GM18508 (cell line): ENCODE results near the gene CYP3A5.
"Not testable (repeated sequence)": the region's sequence is repeated elsewhere in the genome, so short reads cannot be mapped to it uniquely, and the experiment has no call there.

ENCODE experiments used
- ATAC-seq: cut with Tn5 transposase; IDR thresholded peaks from one replicate; pipeline ENCODE4 v1.9.1; 2021; ENCODE audit warnings: moderate number of reproducible peaks; ENCODE audit not compliant: insufficient read depth, unreplicated experiment

CYP3A5 gene

DNA sequence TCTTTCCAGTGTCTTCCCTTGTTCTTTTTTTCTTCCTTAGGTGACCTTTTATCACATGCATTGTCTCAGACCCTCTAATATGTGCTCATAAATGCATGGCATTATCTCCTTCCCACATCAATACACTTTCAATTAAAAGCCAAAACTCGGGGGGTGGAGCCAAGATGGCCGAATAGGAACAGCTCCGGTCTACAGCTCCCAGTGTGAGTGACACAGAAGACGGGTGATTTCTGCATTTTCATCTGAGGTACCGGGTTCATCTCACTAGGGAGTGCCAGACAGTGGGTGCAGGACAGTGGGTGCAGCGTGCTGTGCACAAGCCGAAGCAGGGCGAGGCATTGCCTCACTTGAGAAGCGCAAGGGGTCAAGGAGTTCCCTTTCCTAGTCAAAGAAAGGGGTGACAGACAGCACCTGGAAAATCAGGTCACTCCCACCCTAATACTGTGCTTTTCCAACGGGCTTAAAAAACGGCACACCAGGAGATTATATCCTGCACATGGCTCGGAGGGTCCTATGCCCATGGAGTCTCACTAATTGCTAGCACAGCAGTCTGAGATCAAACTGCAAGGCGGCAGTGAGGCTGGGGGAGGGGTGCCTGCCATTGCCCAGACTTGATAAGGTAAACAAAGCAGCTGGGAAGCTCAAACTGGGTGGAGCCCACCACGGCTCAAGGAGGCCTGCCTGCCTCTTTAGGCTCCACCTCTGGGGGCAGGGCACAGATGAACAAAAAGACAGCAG lies 6.2 kb upstream of the CYP3A5 start:
- ATAC-seq = not testable (repeated sequence)

DNA sequence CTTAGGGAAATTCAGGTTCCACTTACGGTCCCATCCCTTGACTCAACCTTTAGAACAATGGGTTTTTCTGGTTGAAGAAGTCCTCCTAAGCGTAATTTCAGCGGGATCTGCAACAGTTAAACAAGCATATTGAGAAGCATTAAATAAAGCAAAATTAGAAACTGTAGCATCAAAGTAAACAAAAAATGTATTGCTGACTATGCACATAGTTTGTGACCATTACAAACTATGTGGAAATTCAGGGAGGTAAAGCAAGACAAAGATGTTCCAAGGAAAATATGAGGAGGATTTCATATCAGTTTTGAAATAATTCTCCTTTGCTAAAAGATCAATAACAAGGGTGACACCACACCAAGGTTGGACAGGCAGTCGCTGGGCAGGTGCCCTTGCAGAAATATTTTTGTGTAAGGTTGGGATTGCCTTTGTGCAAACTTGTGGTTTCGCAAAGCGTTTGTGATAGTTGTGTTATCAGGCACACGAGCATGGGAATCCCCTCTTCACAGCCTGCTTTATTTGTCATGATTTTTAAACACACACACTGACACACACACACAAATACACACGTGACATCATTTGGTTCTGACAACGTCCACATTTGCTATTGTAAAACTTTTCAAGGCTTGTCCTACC lies 5.4 kb upstream of the CYP3A5 start:
- ATAC-seq = no peak

DNA sequence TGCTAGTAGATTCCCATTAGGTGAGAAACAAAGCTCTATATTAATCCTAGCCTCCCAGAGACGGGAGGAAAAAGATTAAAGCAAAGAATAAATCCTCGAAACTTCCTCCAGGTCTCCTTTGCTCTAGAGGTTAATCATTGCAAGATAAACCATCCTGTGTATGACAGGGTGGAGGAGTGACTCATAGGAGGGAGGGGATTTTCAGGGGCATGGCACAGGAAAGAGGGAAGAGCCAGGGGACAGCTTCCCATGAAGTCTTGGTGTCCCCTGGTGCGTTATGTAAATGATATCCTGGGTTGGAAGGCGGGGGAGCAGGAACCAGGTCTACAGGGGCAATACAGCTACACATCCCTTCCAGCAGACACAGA lies 780 bp downstream of the CYP3A5 start:
- no peak for ATAC-seq

DNA sequence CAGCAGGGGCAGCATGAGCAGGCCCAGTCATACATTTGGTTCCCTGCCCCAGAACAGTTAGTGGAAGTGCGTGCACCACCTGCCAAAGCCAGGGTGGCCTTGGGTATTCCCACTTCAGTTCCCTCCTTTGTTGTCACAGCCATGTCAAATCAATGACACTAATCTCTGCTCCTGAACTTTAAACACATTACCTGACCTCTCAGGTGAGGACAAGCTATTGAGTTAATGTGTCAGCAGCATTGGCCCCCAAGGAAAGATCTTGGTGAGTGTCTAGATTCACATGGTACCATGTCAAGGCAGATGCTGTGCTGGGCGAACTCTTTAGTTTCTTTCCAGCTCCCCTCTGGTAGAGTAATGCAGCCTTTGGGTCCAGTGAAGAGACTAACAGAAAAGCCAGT lies 2.1 kb downstream of the CYP3A5 start:
- no peak for ATAC-seq

DNA sequence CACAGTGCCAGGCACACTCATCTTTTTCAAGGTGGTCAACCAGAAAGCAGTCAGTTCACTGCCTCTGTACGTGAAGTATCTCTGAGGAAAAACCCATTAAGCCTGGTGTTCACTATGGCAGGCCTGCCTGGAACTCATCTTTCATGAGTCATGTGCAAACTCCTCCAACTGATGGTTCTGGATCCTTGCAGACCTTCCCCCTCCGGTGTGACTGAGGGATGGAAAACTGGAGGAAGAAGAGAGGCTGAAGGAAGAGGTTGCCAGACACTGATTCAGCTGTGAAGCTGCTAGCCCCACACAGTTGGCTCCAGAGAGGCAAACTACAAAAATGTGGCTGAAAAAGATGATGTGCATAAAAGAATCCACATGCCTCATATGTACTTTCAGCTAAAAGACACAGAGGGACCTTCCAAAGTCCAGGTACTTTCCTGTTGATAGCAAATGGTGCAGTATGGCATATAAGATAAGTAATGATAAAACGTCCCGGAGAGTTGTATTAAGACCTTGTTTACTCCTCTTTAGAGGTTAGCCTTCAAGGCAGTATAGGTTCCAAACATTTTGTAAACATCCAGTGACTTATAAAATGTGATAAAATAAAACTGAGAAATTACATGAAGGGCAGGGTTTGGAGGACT lies 2.7 kb downstream of the CYP3A5 start:
- no peak for ATAC-seq

DNA sequence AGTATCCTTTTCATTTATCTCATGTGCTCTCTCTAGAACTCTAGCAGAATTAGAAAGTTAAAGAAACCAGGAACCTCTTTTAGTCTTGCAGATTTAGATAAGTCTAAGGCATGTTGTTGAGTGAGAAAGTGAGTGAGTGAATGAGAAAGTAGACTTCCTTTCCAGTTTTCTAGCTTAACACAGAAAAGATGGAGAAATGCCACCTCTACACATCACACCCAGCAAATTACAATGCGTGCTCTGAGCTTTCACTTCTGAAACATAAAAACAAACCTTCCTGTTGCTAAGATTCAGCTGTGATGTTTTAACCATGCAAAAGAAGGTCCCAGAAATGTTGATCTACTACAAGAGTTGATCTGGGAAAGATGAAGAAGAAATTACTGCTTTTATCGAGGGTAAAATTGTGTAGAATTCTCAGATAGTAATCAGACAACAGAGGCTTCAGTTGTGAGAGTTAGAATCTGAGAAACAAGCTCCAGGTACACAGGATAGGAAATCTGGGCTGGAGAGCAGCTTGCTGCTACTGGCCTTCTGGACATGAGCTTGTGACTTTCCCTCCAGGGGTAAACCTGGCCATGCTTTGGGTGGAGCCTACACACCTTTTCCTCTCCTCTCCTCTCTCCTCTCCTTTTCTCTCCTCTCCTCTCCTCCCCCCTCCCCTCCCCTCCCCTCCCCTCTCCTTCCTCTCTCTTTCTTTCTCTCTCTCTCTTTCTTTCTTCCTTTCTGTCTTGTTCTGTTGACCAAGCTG lies 4.6 kb downstream of the CYP3A5 start:
- ATAC-seq = no peak

DNA sequence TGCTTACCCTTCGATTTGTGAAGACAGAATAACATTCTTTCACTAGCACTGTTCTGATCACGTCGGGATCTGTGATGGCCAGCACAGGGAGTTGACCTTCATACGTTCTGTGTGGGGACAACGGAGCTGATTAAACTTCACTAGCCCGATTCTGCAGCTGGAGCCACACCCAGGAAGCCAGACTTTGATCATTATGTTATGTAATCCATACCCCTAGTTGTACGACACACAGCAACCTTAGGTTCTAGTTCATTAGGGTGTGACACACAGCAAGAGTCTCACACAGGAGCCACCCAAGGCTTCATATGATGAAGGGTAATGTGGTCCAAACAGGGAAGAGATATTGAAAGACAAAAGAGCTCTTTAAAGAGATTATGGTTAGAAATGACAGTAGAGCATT lies 7.2 kb downstream of the CYP3A5 start:
- no peak for ATAC-seq

DNA sequence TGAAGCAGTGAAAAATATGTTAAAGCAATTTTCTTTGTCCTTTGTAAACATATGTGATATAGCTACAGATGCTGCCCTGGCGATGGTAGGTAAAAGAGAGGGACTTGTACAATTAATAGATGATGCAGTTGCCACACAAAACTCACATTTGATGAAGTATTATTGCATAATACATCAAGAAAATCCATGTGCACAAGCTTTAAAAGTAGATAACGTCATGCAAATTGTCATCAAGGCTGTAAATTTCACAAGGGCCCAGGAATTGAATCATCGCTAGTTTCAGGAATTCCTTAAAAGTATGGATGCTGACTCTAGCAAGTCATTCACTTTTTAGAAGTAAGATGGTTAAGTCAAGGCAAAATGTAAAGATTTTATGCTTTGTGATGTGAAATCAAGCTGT lies 10.0 kb downstream of the CYP3A5 start:
- no peak for ATAC-seq

DNA sequence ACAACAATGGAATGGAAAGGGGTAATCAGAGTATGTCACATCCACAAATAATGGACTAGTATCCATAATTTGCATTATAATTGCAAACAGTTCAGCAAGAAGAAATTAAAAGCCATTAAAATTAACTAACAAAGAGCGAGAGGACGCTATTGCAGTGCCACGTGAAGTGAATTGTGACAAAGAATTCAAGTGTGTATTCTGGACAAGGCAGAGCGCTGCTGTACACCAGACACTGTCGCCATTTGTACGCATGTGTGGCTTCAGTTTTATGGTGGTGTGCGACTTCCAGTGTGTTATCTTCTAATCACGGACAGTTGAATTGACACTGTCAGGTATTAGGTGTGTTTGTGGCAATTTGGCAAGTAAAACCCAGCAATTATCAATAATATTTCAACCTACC lies 11.3 kb downstream of the CYP3A5 start:
- no peak for ATAC-seq

DNA sequence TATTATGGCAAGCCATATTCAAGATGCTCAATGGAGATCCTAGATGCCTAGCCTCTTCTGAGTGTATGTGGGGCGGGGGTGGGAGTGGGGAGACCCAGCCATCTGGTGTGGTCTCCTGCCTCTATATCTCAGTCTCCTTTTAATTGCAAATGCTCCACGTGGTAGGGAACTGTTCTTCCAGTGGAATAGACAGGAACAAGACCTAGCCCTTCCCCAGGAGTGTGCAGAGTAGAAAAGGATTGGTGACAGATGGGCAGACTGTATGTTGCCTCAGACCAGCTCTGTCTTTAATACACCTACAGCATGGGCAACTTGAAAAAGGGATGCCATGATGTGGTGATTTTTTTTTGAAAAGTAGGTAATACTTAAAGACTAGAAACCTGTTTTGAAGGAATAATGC lies 12.6 kb downstream of the CYP3A5 start:
- ATAC-seq = no peak

DNA sequence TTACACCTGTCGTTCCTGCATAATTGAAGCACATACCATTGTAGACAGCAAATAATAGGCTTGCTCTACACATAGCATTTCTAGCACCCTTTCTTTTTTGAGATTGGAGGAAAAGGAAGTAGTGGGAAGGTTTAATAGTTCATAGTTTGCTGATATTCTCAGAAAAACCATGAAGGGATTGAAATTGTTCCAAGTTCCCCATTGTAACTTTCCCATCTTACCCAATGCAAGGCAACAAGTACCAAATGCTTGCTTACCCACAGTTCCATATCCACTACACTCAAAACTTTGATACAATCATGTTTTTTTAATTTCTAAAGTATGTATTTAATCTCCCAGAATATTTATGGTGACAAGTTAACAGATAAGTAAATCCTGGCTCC lies 13.8 kb downstream of the CYP3A5 start:
- no peak for ATAC-seq

DNA sequence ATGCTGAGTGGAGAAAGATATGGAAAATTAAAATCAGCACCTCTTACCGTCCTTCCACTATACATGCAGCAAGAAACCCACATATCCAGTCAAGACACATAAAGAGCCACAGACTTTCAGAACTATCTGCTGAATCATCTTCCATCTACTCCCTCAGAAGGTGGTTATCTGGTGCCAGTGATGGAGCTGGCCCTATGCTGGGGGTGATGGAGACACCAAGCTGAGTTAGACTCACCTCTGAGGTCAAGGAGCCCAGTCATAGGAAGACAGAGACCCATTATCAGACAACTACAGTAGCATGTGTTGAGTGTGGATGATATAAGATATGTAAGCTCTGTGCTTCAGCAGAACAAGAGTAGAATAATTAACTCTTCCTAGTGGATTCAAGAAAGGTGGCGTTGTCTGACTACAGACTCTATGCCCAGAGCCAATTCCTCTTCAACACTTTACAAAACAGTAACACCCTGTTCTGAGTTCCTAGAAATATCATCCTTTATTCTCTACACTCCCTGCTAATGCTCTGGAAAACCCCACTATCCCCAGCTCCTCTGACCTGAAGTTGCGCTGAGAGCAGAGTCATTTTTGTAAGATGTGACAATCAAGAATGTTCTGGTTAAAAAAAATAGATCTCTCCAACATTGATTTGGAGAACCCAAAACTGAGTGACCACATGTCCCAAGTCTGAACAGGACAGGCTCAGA lies 14.3 kb downstream of the CYP3A5 start:
- ATAC-seq = no peak

DNA sequence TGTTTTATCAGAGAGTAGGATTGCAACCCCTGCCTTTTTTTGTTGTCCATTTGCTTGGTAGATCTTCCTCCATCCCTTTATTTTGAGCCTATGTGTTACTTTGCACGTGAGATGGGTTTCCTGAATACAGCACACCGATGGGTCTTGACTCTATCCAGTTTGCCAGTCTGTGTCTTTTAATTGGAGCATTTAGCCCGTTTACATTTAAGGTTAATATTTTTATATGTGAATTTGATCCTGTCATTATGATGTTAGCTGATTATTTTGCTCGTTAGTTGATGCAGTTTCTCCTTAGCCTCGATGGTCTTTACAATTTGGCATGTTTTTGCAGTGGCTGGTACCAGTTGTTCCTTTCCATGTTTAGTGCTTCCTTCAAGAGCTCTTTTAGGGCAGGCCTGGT lies 21.9 kb downstream of the CYP3A5 start:
- ATAC-seq = not testable (repeated sequence)

DNA sequence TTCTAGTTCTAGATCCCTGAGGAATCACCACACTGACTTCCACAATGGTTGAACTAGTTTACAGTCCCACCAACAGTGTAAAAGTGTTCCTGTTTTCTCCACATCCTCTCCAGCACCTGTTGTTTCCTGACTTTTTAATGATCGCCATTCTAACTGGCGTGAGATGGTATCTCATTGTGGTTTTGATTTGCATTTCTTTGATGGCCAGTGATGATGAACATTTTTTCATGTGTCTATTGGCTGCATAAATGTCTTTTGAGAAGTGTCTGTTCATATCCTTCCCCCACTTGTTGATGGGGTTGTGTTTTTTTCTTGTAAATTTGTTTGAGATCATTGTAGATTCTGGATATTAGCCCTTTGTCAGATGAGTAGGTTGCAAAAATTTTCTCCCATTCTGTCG lies 25.2 kb downstream of the CYP3A5 start:
- ATAC-seq = not testable (repeated sequence)

DNA sequence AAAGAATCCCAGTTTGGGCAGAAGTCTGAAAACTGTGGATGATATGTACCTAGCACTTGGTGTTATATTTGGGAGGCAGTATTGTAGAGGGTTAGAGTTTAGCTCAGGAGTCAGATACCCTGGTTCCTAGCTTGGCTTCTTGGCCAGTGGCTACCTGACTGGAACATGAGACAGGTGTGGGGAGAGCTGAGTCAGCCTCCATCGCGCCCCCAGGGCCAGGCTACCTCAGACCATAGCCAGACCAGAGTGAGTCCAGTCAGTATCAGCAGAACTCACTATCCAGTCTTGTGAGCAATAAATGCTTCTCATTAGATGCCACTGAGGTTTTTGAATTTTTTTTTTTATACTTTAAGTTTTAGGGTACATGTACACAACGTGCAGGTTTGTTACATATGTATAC lies 26.0 kb downstream of the CYP3A5 start:
- no peak for ATAC-seq

DNA sequence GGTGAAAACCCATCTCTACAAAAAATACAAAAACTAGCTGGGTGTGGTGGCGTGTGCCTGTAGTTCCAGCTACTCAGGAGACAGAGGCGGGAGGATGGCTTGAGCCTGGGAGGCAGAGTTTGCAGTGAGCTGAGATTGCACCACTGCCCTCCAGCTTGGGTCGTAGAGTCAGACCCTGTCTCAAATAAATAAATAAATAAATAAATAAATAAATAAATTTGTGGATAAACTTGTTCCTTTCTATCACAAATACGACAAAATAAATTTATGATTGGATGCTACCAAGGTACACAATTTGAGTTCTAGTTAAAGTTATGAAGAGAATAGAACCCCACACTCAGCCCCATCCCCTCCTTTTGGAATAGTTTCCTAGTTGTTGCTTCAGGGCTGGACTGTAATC lies 26.5 kb downstream of the CYP3A5 start:
- not testable (repeated sequence) for ATAC-seq

DNA sequence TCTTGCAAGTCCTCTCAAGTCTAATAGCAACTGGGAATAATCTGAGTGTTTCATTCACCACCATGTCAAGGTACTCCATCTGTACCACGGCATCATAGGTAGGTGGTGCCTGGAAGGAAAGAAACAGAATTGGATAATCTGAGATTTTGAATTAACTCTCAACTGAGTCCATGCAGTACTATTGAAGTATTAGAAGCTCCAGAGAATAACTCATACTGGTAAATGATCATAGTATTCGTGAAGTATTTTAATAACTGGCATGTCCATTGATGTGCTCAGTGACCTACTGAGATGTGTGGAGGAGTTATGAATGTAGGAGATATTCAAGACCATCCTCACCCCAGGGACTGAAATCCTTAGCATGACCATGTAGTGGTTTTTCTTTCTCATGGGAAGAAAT lies 27.1 kb downstream of the CYP3A5 start:
- ATAC-seq = no peak

DNA sequence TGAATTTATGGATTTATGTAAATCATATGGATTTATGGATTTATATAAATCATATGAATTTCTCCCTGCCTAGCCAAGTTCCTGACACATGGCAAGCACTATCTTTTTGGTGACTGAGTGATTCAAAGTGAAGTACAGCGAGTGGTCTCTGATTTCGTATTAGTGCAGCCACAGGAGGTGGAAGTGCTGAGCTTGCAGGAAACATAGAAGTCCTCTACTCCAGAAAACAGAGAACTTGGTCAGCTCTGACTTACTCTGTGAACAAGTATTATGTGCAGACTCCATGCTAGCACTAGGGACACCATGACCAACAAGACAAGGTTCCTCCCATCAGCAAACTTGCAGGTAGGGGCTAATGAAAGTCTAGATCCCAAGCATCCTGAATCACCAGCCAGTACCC lies 28.5 kb downstream of the CYP3A5 start:
- ATAC-seq = no peak

DNA sequence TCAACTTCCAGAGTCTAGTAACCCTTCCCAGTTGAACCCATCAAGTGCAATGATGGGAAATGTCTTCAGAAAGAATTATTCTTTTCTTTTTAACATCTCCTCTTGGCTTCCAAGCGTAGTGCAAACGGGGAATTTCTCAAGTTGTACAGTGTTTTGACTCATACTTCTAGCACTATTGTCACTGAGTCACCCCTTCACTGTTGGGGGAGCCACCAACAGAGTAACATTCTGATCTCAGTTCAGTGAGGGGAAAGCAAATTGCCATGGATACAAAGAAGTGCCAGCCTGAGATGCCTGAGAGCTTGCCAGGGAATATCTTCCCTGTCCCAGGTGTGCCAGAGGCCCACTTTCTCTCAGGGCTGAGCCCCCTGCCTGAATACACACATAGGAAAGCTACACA lies 31.0 kb downstream of the CYP3A5 start:
- ATAC-seq = no peak

DNA sequence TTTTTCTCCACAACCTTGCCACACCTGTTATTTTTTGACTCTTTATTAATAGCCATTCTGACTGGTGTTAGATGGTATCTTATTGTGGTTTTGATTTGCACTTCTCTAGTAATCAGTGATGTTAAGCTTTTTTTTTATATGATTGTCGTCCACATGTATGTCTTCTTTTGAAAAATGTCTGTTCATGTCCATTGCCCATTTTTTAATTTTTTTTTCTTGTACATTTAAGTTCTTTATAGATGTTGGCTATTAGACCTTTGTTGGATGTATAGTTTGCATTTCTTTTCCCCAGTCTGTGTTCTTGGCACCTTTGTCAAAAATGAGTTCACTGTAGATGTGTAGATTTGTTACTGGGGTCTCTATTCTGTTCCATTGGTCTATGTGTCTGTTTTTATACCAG lies 34.2 kb downstream of the CYP3A5 start:
- no peak for ATAC-seq

DNA sequence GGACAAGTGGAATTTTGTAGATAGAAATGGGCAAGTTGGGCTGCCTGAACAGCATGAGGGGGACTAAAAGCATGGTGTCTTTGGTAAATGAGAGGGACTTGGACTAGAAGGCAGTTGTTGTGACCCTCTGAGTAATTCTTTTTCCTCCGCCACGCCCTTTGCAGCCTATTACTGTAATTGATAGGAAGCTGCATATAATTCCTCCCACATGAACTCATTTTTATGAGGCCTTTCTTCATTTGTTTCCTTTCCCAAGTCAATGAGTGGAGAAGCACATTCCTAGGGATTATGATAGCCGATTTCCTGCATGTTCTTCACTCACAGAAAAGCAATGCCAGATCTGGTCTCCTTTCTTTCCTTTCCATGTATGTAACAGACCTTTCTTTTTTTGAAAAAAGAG lies 35.4 kb downstream of the CYP3A5 start:
- no peak for ATAC-seq
